Measurements from ENCODE around the gene DUS3L. TPM values are rescaled to one million over a fixed set of nuclear protein-coding genes. Genes with fewer than 3 reads are reported as not detected.

The DUS3L gene
- total and polyA plus RNA-seq, 2 donors (not counting 3 experiments of a cell fraction or from before 2014, with no cell fraction given) = 25.8 to 38.9 TPM

- CTCF ChIA-PET = interaction anchor here (1.1 kb wide), 1 partner anchor 27 kb away, joined by 4 read pairs; no protein-coding TSS in a partner anchor
- FAIRE-seq (no peak), DNase-seq (ENCODE audit: low read depth, low spot score) (no peak)
- Histone ChIP-seq H3K27ac (ENCODE audit: insufficient read depth, low read depth, low read length) (no peak overlapping the region), H3K9ac (replicated peaks; ENCODE audit: extremely low read depth, insufficient read depth, low read length) (no peak overlapping the region), H4K20me1 (replicated peaks; ENCODE audit: control insufficient read depth, extremely low read depth, insufficient read depth, low read length) (no peaks in the 10 kb centered on the region), H3K79me2 (ENCODE audit: control insufficient read depth, insufficient read depth, low read length) (no peaks in the 10 kb centered on the region), H3K4me3 (replicated peaks in 1 of 3; ENCODE audit: insufficient read depth in 1 of 3, low read depth in 1 of 3, low read length in 3 of 3) (no peak overlapping the region), H3K36me3 (ENCODE audit: control insufficient read depth in 2 of 2, extremely low read depth in 1 of 2, insufficient read depth in 2 of 2, low read length in 2 of 2) (no peaks in the 10 kb centered on the region), H3K4me2 (ENCODE audit: insufficient read depth, low read length) (no peak overlapping the region), H3K4me1 (ENCODE audit: control insufficient read depth, extremely low read depth, insufficient read depth, low read length) (peaks cover 7% of the 10 kb centered on the region), H3K27me3 (ENCODE audit: control insufficient read depth in 2 of 2, insufficient read depth in 2 of 2, low read length in 2 of 2) (peaks cover 0 to 3% of the 10 kb centered on the region in 2 experiments), H3K9me1 (replicated peaks; ENCODE audit: control insufficient read depth, extremely low read depth, insufficient read depth, low read length) (no peaks in the 10 kb centered on the region), H2AFZ (ENCODE audit: low read depth, low read length) (no peak overlapping the region), H3K9me3 (replicated peaks; ENCODE audit: control insufficient read depth, insufficient read depth, low read length) (no peaks in the 10 kb centered on the region)
- POLR2A ChIA-PET = no interaction called here
- TF ChIP-seq POLR2A (IDR thresholded peaks at IDR 0.05; ENCODE audit: low read depth, low read length) (no peak), EZH2 (IDR thresholded peaks at IDR 0.05; ENCODE audit: borderline replicate concordance, low read depth, low read length, severe bottlenecking) (no peak)
- intact Hi-C loops (cut with micrococcal nuclease) (no loop called here), dilution Hi-C loops (cut with MboI; ENCODE audit: extremely low pct_ligation_motif_present, low sequenced_read_pairs) (no loop called here)
- BruUV-seq (replicated peaks) = no TSS peak
Observed at GRCh38 chr19:5831159-5831558, 40.2 kb upstream of the DUS3L start.

GRCh38 chr19:5829567-5830310 lies 38.8 kb upstream of the DUS3L start:
- Histone ChIP-seq H3K4me2 (ENCODE audit: insufficient read depth, low read length) (no peak overlapping the region), H3K9ac (replicated peaks; ENCODE audit: extremely low read depth, insufficient read depth, low read length) (no peak overlapping the region), H3K9me3 (replicated peaks; ENCODE audit: control insufficient read depth, insufficient read depth, low read length) (no peaks in the 10 kb centered on the region), H4K20me1 (replicated peaks; ENCODE audit: control insufficient read depth, extremely low read depth, insufficient read depth, low read length) (no peaks in the 10 kb centered on the region), H3K9me1 (replicated peaks; ENCODE audit: control insufficient read depth, extremely low read depth, insufficient read depth, low read length) (no peaks in the 10 kb centered on the region), H3K27me3 (ENCODE audit: control insufficient read depth in 2 of 2, insufficient read depth in 2 of 2, low read length in 2 of 2) (peaks cover 0 to 3% of the 10 kb centered on the region in 2 experiments), H3K4me3 (replicated peaks in 1 of 3; ENCODE audit: insufficient read depth in 1 of 3, low read depth in 1 of 3, low read length in 3 of 3) (no peak overlapping the region), H3K4me1 (ENCODE audit: control insufficient read depth, extremely low read depth, insufficient read depth, low read length) (peaks cover 7% of the 10 kb centered on the region), H2AFZ (ENCODE audit: low read depth, low read length) (peak overlapping the region; percentile 9), H3K27ac (ENCODE audit: insufficient read depth, low read depth, low read length) (no peak overlapping the region), H3K79me2 (ENCODE audit: control insufficient read depth, insufficient read depth, low read length) (no peaks in the 10 kb centered on the region), H3K36me3 (ENCODE audit: control insufficient read depth in 2 of 2, extremely low read depth in 1 of 2, insufficient read depth in 2 of 2, low read length in 2 of 2) (no peaks in the 10 kb centered on the region)
- CTCF ChIA-PET = interaction anchor here (0.6 to 3.1 kb wide), 4 partner anchors 19 to 64 kb away, joined by 3 to 42 read pairs (median 5); partner anchors contain the start of gene NRTN
- no peak for FAIRE-seq
- POLR2A ChIA-PET = interaction anchor here (0.6 to 3.2 kb wide), 2 partner anchors 74 to 146 kb away, joined by 4 to 14 read pairs; partner anchors contain the start of genes NDUFA11 and VMAC
- intact Hi-C loops (cut with micrococcal nuclease) (loop anchor here (2.0 kb wide), 1 partner anchor 75 kb away; the partner anchor contains the start of gene VMAC), dilution Hi-C loops (cut with MboI; ENCODE audit: extremely low pct_ligation_motif_present, low sequenced_read_pairs) (no loop called here)
- no TSS peak for BruUV-seq (replicated peaks)
- no peak for DNase-seq (ENCODE audit: low read depth, low spot score)
- TF ChIP-seq EZH2 (IDR thresholded peaks at IDR 0.05; ENCODE audit: borderline replicate concordance, low read depth, low read length, severe bottlenecking) (peak; percentile 41), GATA2 (IDR thresholded peaks at IDR 0.05; ENCODE audit: insufficient read depth, insufficient read length, low read depth, low read length) (no peak)

Measured in endothelial cell of umbilical vein (primary cell).